Keratinocyte (primary cell): ENCODE measurements around the gene GNA14.

Experiments used
- CTCF ChIP-seq, 3 experiments: IDR thresholded peaks in 1 of 3; conservative IDR thresholded peaks in 1 of 3; optimal IDR thresholded peaks in 1 of 3; 2 replicates in 2 of 3; 3 replicates in 1 of 3; pipeline versions ENCODE3 to v1.5.1; 2011; ENCODE audit warnings: low read length in 3 of 3, mild to moderate bottlenecking in 3 of 3, moderate library complexity in 2 of 3, control low read depth in 1 of 3, inconsistent platforms in 1 of 3; ENCODE audit not compliant: insufficient read depth in 2 of 3; ENCODE audit errors: extremely low read depth in 1 of 3
- EZH2 ChIP-seq: IDR thresholded peaks from one replicate; pipeline ENCODE4 v1.6.1; 2012; ENCODE audit warnings: inconsistent platforms, mild to moderate bottlenecking, low read length, moderate library complexity

GRCh38 chr9:77474936-77475335 lies 173.2 kb downstream of the GNA14 start:
- TF ChIP-seq CTCF (optimal IDR thresholded peaks at IDR 0.05 in 1 of 3, IDR thresholded peaks at IDR 0.05 in 1 of 3, conservative IDR thresholded peaks at IDR 0.05 in 1 of 3; ENCODE audit: extremely low read depth in 1 of 3, insufficient read depth in 2 of 3, low read length in 3 of 3) (no peak), EZH2 (no peak)
